ENCODE results near the gene MAST2.

MAST2 gene

DNA sequence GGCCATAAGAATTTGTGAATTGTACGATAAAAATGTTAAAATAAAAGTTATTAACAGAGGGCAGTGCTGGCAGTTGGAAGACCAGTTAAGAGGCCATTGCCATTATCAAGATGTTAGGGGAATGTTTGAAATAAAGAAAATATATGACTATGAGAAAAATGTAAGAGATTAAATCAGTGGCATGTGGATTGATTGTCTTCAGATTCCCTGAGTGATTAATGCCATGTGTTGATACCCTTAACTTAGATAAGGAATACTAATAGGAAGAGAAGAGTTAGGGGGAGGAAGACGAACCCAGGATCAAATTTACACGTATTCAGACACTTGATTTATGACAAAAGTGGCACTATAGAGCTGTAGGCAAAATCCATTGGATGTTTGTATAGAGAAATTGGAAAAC lies 173.2 kb downstream of the MAST2 start:
- TF ChIP-seq, protein P1, sequence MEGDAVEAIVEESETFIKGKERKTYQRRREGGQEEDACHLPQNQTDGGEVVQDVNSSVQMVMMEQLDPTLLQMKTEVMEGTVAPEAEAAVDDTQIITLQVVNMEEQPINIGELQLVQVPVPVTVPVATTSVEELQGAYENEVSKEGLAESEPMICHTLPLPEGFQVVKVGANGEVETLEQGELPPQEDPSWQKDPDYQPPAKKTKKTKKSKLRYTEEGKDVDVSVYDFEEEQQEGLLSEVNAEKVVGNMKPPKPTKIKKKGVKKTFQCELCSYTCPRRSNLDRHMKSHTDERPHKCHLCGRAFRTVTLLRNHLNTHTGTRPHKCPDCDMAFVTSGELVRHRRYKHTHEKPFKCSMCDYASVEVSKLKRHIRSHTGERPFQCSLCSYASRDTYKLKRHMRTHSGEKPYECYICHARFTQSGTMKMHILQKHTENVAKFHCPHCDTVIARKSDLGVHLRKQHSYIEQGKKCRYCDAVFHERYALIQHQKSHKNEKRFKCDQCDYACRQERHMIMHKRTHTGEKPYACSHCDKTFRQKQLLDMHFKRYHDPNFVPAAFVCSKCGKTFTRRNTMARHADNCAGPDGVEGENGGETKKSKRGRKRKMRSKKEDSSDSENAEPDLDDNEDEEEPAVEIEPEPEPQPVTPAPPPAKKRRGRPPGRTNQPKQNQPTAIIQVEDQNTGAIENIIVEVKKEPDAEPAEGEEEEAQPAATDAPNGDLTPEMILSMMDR (IDR thresholded peaks at IDR 0.05; ENCODE audit: borderline replicate concordance, control extremely low read depth, extremely low read depth, insufficient read depth, missing control alignments), result no peak
- no peak for DNase-seq (ENCODE audit: low spot score)
- in situ Hi-C loops (cut with MboI; ENCODE audit: low sequenced_read_pairs, unreplicated experiment), result no loop called here

DNA sequence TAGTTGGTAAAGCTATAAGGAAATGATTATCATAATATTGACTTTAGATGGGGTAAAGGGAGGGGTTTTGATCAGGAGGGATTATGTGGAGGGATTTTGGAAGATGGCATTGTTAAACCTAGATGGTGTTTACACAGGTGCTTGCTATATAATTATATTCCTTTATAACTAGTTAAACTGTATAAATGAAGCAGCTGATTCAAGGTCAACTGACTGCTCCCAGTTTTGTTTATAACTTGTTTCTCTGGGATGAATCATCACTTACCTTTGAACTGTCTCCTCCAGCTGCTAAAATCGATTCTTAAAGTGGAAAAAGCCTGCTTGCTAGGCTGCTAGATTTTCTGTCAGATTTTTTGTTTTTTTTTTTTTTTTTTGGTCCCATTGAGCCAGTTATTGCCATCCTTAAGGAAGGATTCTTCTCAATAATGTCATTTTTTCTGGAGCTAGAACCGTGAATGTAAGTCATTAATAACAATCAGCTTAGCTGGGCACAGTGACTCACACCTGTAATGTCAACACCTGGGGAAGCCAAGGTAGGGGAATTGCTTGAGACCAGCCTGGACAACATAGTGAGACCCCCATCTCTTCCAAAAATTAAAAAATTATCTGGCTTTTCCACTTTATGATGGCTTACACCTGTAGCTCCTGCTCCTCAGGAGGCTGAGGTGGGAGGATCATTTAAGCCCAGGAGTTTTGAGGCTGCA lies 175.8 kb downstream of the MAST2 start:
- DNase-seq (ENCODE audit: low spot score), result no peak

DNA sequence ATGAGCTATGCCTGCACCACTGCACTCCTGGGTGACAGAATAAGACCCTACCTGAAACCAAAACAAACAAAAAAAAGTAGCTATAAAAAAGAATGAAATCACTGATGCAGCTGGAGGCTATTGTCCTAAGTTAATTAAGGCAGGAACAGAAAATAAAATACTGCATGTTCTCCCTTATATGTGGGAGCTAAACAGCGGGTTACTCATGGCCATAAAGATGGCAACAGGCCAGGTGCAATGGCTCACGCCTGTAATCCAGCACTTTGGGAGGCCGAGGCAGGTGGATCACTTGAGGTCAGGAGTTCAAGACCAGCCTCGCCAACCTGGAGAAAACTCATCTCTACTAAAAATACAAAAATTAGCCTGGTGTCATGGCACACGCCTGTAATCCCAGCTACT lies 176.4 kb downstream of the MAST2 start:
- in situ Hi-C loops (cut with MboI; ENCODE audit: low sequenced_read_pairs, unreplicated experiment), result no loop called here
- TF ChIP-seq, protein P1 (IDR thresholded peaks at IDR 0.05; ENCODE audit: borderline replicate concordance, control extremely low read depth, extremely low read depth, insufficient read depth, missing control alignments), result no peak
- no peak for DNase-seq (ENCODE audit: low spot score)

More for the DNA sequence above, 175.8 kb downstream of the MAST2 start:
- TF ChIP-seq, protein P1 (IDR thresholded peaks at IDR 0.05; ENCODE audit: borderline replicate concordance, control extremely low read depth, extremely low read depth, insufficient read depth, missing control alignments), result no peak
- in situ Hi-C loops (cut with MboI; ENCODE audit: low sequenced_read_pairs, unreplicated experiment), result no loop called here

DNA sequence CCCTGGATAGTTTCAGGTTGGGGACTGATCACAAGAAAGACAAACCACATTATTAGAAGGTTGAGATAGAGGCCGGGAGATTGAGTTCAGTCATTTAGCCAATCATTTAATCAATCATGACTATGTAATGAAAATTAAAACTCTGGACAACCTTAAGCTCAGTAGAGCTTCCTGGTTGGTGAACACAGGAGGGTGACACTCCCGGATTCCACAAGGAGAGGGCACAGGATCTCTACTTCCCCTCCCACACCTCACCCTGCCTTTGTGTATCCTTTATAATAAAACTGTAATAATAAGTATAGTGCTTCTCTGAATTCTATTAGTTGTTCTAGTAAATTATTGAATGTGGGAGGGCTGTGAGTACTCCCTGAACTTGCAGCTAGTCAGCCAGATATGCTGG lies 178.9 kb downstream of the MAST2 start:
- in situ Hi-C loops (cut with MboI; ENCODE audit: low sequenced_read_pairs, unreplicated experiment), result no loop called here
- TF ChIP-seq, protein P1 (IDR thresholded peaks at IDR 0.05; ENCODE audit: borderline replicate concordance, control extremely low read depth, extremely low read depth, insufficient read depth, missing control alignments), result no peak
- no peak for DNase-seq (ENCODE audit: low spot score)

DNA sequence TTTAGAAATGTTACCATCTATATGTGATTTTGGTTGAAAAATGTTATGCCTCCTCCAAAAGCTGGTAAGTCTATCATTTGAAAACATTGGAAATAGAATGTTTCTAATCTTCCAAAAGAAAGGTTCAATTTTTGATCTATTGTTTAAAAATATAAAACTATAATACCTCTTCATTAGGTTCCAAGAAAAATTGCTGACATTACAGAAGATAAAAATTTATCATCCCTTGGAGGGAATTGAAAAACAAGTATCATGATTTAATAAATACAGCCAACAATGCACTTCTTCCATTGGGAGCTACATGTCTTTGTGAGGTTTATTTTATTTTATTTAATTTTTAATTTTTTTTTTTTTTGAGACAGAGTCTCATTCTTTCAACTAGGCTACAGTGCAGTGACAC lies 180.6 kb downstream of the MAST2 start:
- TF ChIP-seq, protein P1 (IDR thresholded peaks at IDR 0.05; ENCODE audit: borderline replicate concordance, control extremely low read depth, extremely low read depth, insufficient read depth, missing control alignments), result no peak
- in situ Hi-C loops (cut with MboI; ENCODE audit: low sequenced_read_pairs, unreplicated experiment), result no loop called here
- DNase-seq (ENCODE audit: low spot score), result no peak

DNA sequence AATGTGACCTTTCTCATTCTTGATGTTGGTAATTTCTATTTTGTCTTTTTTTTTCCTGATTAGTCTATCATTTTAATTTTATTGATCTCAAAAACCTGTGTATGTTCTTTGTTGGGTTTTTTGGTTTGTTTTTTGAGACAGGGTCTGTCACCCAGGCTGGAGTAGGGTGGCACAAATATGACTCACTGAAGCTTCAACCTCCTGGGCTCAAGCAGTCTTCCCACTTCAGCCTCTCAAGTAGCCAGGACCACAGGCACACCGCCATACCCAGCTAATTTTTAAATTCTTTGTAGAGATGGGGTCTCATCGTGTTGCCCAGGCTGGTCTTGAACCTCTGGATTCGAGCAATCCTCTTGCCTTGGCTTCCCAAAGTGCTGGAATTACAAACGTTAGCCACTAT lies 183.8 kb downstream of the MAST2 start:
- no peak for DNase-seq (ENCODE audit: low spot score)
- in situ Hi-C loops (cut with MboI; ENCODE audit: low sequenced_read_pairs, unreplicated experiment), result no loop called here
- TF ChIP-seq, protein P1 (IDR thresholded peaks at IDR 0.05; ENCODE audit: borderline replicate concordance, control extremely low read depth, extremely low read depth, insufficient read depth, missing control alignments), result no peak
